Stromal cell of bone marrow (primary cell): ENCODE results near the gene COL11A2.
"Not testable (repeated sequence)": the region's sequence is repeated elsewhere in the genome, so short reads cannot be mapped to it uniquely, and the experiment has no call there.

ENCODE experiments used
- DNase-seq: peaks from one replicate; pipeline ENCODE4 v3.0.0-alpha.2; 2012; ENCODE audit warnings: low read depth

Gene COL11A2

DNA sequence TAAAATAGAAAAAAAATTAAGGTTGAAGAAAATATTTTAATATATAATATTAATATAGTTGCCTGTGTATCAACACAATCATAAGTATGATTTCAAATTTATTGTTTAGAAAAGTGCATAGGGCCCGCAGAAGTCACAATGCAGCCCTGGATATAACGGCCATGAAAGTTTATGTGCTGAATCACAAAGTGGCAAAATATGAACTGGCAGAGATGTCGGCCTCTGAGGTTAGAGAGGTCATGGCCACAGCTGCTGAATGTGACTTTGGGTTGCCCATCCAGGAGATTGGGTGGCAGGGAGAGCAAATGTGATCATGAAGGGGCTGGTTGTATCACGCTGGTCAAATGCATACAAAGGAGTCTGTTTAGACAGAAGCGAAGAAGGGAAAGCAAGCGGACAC is 35.7 kb downstream of the COL11A2 start:
- DNase-seq: no peak

- no peak for DNase-seq
Measured at GRCh38 chr6:33154349-33154748, 37.9 kb downstream of the COL11A2 start.

GRCh38 chr6:33151050-33151449 is 41.2 kb downstream of the COL11A2 start:
- DNase-seq: no peak

DNA sequence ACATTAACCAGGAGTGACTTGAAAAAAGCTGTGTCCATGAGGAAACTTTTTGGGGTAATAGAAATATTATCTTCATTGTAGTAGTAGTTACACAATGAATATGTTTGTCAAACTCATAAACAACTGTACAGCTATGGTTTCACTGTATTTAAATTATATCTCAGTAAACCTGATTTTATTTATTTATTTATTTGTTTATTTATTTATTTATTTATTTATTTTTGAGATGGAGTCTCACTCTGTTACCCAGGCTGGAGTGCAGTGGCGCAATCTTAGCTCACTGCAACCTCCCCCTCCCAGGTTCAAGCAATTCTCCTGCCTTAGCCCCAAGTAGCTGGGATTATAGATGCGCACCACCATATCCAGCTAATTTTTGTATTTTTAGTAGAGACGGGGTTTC is 41.7 kb downstream of the COL11A2 start:
- DNase-seq: not testable (repeated sequence)

DNA sequence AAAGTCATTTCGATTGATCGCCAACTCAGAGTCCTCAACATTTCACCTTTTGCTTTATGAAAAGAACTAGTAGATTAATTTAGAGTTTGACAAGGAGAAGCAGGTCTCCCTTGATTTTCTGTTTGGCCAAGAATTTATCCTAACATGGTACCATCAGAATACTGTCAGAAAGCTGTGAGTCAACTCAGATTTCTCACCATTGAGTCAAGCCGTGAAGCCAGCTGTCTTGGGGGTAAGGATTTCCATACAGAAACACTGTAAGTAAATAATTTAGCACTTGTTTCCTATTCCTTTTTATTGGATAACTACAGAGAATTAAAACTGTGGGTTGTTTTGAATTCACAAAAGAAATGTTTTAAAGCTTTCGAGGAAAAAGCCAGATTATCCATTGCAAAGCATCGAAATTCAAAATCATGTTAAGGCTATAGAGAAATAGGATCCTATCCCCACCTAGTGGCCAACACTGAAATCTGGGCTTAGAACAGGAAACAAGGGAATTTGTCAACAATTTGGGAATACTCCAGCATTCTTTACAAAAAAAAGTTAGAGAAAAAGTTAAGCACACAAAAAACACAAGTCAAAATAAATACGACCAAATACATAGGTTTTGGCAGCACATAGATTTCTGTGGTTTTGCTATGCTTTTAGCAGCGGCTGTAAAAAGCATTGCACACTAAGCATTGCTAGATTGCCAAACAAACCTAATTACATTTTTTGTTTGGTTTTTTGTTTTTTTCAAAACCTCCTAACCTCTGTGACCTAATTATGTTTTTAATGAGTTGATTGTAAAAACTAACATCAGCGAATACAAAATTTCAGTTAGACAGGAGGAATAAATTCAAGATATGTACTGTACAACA is 44.2 kb downstream of the COL11A2 start:
- DNase-seq: peak; percentile 46

- DNase-seq: no peak
Measured at GRCh38 chr6:33144373-33144772, 47.9 kb downstream of the COL11A2 start.

DNA sequence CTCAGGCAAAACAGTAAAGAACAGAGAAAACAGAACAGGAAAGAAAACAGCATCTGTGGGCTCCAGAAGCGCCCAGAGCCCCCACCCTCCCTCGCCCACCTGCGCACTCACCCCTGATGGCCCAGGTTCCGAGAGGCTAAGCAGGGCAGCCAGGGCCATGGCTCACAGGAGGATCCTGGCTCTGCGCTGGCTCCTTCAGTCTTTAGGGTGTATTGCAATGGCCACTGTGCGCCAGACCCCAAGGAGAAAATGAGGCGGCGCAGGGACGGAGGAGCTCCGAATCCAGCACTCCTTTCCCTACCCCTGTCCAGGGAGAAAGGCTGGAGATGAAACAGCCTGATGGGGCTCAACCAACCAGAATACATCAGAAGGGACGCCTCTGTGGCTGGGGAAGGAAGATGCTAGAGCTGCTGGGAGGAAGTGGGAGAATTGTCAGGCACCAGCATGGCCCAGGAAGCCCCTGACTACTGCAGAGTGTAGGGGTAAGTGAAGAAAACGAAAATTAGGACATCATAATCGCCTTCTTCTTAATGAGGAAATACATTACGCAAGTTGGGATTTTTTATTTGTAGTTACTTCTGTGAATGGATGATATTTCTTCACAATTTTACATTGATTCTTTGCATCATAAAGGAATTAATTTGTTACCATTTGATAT is 49.0 kb downstream of the COL11A2 start:
- DNase-seq: no peak

DNA sequence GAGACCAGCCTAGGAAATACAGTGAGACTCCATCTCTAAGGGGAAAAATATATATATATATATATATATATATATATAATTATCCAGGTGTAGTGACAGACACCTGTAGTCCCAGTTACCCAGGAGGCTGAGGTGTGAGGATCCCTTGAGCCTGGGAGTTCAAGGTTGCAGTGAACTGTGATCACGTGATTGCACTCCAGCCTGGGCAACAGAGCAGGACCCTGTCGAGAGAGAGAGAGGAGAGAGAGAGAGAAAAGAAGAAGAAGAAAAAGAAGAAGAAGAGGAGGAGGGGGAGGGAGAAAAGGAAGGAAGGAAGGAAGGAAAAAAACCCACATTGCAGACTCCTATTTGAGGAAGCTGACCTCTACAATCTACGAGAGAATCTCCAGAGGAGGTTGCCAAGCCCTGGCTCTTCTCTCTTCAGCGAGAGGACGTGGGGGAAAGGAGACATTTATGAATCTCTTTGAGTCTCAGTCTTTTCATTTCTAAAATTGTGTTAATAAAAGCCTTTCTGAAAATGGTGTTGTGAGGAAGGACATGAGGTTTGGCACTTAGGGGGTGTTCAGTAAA is 49.7 kb downstream of the COL11A2 start:
- DNase-seq: no peak

GRCh38 chr6:33140556-33140955 is 51.7 kb downstream of the COL11A2 start:
- no peak for DNase-seq

DNA sequence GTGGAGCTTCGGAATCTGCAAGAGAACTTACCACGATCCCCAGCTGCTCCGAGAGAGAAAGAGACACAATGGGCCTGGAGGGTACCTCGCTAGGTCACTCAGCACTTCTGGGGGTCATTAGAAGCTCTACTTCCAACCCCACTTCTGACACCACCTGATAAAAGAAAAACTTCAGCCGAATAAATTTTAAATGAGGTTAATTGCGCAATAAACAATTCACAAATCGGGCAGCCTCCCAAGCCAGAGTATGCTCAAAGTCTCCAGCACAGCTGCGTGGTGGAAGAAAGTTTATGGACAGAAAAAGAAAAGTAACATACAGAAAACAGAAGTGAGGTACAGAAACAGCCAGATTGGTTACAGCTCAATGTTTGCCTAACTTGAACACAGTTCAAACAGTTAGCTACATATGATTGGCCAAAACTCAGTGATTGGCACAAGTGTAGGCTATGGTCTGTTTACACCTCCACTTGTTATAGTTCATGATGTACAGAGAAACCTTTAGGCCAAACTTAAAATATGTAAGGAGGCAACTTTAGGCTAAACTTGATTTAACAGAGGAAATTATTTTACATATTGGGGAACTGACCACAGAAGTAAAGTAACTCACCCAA is 52.6 kb downstream of the COL11A2 start:
- no peak for DNase-seq

DNA sequence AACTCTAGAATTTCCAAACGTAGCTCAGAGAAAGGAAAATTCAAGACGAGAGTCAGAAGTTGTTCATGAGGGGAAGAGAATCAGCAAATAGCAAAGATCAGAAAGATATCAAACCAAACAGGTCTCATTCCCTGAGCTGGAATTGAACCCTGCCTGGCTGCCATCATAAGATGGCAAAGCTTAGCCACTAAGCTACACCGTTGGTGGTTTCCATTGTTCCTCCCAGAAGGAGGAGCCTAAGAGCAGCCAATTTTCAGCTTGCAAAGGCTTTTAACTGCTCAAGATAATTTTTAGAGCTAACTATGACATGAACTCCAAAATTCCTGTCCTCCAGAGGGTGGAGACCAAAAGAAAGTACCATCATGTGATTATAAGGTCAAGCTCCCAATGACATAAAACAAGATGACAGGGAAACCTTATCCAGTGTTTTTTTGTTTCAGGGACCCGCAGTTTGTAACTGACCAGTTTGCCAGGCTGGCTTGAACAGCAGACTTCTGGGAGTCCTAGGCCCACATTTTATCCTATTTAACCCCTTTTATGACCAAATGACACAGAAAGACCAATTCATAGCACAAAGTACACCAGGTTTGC is 55.9 kb downstream of the COL11A2 start:
- DNase-seq: no peak

- DNase-seq: peak; percentile 53
Measured at GRCh38 chr6:33132081-33132524, 60.2 kb downstream of the COL11A2 start.

- DNase-seq: no peak
Measured at GRCh38 chr6:33128318-33128717, 63.9 kb downstream of the COL11A2 start.

- no peak for DNase-seq
Measured at GRCh38 chr6:33126101-33126714, 66.1 kb downstream of the COL11A2 start.

- no peak for DNase-seq
Measured at GRCh38 chr6:33124947-33125346, 67.3 kb downstream of the COL11A2 start.

DNA sequence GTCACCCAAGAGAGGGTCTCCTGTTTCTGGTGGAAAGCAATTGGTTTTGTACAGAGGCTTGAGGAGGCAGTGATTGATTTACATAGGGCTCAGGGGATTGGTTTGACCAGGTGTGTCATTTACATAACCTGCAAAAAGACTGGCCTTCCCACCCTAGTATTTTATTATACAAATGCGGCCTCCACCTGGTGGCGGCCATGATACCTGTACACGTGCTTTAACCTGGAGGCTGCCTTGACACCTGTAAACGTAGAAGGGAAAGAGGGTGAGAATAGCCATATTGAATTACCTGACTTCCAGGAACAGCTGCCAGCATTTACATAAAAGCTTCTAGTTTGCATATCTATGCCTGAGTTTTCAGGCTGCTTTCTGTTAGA is 67.8 kb downstream of the COL11A2 start:
- no peak for DNase-seq

- DNase-seq: peak; percentile 34
Measured at GRCh38 chr6:33123732-33124524, 68.3 kb downstream of the COL11A2 start.

- DNase-seq: no peak
Measured at GRCh38 chr6:33123181-33123580, 69.1 kb downstream of the COL11A2 start.

DNA sequence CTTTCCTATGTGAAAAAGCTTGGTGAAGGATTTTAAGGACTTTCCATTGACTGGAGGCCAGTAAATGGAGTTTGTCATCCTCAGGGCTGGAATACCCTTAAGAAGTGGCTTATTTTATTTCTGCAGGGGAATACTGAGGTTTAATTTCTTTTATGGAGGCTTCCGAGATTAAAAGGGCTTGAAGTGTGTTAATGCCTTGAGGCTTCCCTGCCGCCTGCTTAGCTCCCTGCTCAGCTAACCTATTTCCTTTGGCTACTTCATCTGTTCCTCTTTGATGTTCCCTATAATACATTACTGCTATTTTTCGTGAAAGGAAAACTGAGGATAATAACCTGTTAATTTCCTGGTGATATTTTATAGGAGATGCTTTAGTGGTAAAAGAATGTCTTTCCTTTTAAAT is 72.3 kb downstream of the COL11A2 start:
- no peak for DNase-seq

DNA sequence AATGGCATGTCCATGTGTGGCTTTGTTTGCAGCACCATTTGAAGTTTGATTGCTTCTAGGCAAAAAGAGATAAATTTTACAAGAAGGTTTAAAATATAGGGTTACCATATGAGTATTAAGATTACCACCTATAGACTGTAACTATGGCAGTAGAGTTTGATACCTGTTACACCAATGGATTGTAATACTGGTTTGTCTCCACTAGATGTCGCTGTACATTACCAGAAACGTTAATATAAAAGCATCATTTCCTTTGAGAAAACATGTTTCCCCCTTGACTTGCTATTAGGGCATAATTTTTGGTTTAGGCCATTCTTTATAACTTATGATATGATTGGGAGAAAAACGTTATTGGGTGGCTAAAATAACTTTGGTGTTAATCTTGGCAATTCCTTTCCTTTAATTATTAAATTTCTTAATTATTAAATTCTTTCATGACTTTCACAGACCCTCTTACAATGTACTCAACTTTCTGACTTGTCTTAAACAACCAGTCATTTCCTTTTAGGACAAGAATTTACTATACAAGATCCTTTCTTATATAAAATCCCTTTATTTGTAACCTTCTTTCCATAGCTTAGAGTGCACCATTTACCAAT is 73.6 kb downstream of the COL11A2 start:
- peak; percentile 25 for DNase-seq

DNA sequence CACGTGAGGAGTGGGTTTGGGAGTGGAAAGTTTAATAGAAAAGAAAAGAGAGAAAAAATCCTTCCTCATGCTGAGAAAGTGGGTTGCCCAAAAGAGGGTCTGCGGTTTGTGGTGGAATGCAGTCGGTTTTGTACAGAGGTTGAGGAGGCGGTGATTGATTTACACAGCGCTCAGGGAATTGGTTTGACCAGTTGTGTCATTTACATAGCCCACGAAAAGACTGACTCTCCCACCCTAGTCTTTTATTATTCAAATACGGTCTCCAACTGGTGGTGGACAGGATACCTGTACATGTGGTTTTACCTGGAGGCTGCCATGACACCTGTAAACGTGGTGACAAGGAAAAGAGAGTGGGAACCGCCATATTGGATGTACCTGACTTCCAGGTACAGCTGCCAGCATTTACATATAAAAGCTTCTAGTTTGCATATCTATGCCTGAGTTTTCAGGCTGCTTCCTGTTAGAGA is 74.4 kb downstream of the COL11A2 start:
- no peak for DNase-seq
